Embryonic facial prominence (tissue), 1 donor: ENCODE measurements around the gene PGLYRP2.

Source experiments
- DNase-seq: peaks from one replicate; pipeline ENCODE4 v3.0.0-alpha.2; 2016; ENCODE audit errors: extremely low spot score

The PGLYRP2 gene

DNA sequence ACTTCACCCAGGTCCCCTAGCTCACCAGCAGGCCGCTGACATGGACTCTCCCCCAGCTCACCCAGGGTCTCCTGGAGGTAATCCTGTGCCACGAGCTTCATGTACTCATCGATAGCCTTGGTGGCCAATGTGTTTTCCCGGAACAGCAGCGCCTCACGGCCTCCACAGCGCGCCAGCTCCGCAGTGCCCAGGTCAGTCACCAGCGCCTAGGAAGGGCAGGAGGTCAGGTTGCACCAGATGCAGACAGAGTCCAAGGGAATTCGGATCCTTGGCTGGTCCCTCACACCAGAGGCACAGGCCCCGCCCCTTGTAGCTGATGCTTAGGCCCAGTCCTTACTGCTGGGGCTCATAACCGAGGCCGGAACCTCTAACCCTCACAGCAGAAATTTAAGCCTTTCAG, 22.9 kb downstream of the PGLYRP2 start:
- DNase-seq = no peak

DNA sequence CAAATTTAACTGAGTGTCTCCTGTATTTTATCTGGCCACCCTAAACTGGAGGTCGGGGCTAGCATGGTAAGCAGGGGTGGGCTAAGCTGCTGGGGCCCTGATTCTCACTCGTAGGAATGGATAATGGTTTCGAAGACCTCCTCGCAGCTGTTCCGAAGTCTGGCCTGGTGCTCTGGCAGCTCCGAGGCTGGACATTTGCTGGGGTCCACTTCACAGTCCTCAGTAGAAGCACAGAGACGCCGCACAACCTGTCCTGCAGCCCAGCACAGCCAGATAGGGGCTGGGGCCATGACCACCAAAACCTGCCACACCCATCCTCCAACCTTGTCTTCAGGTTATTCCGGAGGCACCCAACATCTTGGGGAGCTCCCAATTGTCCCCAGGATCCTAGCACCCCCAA, 23.3 kb downstream of the PGLYRP2 start:
- no peak for DNase-seq

- no peak for DNase-seq
Measured at GRCh38 chr19:15453906-15454860, 25.1 kb downstream of the PGLYRP2 start.

DNA sequence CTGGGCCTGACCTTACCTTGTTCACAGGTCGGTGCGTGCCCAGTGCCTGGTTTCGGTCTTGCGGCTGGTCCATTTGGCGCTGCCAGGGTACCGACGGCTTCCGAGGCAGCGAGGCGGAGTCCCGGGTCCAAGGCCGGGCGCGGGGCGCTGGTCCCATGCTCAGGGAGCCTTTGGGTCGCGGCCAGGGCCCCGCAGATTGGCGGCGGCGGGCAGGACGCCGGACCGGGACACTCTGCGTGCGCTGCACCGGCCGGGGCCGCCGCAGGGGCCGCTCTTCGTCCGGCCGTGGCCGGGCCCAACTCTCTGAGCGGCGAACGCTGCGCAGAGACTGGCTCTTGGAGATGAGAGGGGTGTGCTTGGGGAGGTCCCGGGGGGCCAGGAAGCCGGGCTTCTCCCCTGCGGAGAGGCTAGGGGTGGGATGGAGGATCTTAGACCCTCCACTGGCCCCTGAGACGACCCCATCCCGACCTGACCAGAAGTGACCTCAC, 26.2 kb downstream of the PGLYRP2 start:
- no peak for DNase-seq

DNA sequence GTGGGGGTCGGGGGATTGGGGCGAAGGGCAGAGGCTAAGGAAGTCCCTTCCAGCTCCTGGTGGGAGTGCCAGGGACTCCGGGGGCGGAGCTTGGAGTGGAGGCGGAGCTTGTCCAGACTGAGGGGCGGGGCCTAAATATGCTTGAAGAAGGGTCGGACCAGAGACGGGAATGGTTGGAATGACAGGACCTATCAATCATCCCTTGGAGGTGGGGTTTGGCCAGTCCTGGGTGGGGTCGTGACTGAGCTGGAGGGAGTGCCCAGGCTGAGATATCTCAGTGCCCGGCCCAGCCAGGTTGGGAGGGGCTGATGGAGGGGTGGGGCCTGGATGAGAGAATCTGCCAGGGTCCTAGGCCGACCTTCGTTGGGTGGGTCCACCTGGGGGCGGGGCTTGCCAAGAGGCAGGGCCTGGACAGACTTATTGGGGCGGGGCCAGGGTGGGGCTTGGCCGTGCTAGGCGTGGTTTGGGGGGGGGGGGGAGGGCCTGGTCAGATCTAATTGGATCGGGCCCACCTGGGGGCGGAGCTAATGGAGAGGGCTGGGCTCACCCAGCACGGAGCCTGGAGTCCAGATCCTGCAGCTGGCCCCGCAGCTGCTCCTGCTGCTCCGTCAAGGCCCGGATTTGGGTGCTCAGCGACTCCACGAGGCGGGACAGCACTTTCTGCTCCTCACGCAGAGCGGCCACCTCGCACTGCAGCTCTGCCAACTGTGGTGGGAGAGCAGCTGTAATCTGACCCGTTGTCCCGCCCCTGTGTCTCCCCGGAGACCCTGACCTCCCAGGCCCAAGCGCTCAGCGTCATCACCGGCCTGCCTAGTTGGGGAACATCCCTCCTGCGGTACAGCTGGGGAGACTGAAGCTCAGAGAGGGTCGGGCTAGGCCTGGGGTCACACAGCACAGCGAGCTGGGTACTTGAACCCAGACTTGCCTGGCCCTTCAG, 26.9 kb downstream of the PGLYRP2 start:
- DNase-seq = no peak

DNA sequence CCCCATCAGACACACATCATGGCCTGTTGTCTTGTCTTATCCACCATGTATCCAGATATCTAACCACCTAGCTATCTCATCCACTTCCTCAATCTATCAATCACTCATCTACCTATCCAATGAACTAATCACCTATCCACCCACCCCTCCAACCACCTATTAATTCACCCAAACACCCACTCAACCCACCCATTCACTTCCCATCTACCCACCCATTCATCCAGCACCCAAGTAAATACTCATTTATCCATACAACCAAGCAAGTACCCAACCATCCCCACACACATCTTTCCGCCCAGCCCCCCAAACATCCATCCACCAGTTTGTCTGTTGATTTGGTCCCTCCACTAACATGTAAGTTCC, 28.8 kb downstream of the PGLYRP2 start:
- no peak for DNase-seq

GRCh38 chr19:15449620-15450527, 29.4 kb downstream of the PGLYRP2 start, which contains the start of gene WIZ:
WIZ (minus strand) TSS chr19:15449956; CDS start chr19:15448307, 1,649 bp downstream.
- no peak for DNase-seq

DNA sequence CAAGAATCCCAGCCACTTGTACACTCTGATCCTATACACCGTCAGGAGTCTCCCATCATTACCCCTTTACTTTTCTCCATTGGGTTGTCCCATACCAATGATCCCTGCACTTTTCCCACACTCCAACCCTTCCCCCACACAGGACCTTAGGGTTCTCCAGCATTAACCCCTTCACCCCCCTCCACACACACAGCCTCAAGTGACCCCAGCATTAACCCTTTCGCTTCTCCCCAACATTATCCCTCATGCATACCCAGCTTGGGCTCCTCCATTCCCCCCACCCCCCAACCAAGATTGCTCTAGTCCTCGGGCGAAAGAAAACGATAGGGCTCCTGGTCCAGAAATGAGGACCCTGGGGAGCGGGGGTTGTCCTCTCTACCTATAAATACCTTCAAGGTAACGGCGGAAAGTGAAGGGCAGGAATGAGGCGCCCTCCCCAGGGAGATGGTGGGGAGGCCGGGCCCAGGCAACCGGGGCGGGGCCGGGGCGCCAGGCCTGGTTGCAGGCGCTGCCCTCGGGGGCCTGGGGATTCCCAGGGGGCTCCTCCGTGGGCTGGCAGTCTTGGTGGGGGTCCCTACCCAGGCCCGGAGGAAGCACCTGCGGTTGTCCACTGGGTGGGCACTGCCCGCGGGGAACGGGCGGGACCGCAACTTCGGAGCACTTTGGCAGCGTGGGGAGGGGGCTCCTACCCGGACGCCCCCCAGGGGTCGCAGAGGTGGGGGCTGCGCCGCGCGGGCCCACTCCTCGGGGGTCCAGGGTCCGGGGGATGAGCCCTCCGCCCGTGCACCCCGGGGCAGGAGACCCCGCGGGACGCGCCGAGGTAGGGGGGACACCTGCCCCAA, 30.3 kb downstream of the PGLYRP2 start:
- no peak for DNase-seq

DNA sequence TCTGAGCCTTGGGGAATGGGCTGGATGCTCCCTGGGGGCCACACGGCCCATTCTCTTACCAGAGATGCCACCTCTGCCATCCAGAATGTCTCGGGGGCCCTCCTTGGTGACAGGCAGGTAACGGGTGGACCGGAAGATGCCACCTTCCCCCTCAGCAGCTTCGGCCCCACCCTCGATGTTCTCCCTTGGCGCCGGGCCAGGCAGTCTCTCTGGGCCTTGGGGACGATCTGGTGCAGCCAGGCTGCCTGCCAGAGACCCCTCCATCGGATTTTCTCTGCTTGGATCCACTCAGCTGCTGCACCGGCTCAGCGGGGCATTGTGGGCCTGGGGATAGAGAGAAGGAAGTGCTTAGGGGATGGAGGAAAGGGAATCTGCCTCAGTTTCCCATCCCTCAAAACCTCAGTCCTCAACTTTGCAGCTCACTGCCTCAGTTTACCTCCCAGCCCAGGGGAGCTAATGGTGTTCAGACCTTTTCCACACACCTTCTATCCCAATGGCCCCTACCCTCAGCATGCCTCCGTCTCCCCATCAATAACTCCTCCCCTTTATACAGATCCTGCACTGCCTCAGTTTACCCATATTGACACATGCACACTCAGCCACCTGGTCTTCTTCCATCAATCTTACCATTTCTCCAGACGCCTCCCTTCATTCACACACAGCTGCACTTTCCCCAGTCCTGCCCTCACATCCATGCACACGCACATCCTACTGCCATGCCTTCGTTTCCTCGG, 31.1 kb downstream of the PGLYRP2 start:
- DNase-seq = no peak

GRCh38 chr19:15447057-15447456, 32.2 kb downstream of the PGLYRP2 start:
- DNase-seq = no peak

DNA sequence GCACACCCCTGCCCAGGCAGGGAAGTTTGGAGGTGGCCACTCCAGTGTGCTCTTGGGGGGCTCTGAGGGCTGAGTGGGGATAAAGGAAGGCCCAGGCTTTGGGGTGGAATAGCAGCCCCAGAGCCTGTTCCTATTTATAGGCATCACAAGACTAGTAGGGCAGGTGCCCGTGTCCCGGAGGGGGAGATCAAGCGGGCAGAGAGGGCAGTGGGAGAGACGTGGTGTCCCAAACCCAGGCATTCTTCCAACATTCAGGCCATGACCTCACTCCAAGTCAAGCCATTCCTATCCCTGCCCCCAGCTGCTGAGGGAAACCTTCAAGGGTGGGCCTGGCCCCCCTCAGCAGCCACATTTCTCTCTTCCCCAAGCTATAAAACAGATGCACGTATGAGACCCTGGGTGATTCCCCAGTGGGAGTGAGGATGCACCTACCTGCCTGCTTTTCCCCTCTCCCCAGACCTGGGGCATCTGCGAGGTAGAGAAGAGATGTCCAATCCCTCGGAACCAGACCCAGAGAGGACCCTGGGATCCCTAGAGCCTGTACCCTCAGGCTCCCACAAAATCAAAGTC, 33.4 kb downstream of the PGLYRP2 start:
- DNase-seq = no peak

GRCh38 chr19:15445227-15445605, 34.1 kb downstream of the PGLYRP2 start:
- DNase-seq = no peak

DNA sequence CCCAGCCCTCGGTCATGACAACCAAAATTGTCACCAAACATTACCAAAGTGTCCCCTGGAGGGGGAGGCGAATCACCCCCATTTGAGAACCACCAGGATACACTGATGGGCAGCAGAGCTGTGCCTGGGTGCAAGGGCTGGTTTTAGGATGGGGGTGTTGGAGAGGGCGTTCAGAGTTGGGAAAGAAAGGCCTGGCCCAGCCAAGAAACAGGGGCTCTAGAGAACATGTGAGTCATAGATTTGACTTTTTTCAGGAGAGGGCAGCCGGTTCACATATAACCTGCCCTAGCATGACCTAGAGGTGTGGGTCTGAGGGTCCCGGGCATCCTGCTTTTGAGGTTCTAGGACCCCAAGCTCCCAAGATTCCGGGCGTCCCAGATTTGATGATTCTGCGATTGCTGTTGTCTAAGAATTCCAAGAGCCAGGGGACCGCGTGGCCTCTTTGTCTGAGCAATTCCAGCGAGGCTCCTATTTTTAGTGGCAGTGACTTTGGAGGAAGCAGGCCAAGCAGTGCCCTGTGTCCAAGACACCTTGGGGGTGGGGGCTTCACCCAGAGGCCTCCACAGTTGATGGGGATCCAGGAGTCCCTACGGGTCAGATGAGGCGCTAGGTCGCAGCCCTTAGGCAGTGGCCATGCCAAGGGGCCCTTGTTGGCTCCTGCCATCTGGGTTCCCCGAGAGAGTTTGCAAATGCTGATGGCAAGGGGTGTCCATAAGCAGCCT, 34.6 kb downstream of the PGLYRP2 start:
- no peak for DNase-seq

DNA sequence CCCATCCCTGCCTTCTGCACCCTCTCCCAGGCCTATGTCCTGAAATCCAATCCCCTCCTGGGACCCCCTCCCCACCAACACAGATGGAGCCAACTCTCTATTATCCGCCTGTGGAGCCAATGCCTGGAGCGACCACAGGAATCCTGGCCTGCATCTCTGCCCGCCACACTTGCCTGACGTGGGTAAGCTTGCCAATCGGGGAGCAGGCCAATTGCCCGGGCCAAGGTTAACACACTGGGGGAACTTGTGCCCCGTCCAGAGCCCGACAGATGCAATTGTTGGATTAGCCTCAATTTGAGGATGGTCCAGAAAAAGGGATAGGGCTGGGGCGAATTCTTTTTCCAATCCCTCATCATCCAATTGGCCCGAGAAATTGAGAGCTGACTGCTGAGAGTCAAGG, 35.5 kb downstream of the PGLYRP2 start:
- no peak for DNase-seq

DNA sequence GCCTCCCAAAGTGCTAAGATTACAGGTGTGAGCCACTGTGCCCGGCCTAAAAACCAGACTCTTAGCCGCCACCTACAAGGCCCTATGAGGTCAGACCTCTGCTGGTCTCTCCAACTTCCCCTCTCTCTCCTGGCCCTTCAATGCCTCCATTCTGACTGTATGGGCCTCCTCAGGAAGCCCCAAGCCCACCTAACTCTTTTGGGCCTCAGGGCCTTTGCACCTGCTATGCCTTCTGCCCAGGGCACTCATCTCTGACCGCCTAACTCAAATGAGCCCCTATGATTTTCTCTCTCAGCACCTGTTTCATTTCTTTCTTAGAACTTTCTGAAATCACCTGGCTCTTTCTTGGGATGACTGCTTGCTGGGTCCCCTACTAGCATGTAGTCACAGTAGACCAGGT, 36.0 kb downstream of the PGLYRP2 start:
- no peak for DNase-seq

DNA sequence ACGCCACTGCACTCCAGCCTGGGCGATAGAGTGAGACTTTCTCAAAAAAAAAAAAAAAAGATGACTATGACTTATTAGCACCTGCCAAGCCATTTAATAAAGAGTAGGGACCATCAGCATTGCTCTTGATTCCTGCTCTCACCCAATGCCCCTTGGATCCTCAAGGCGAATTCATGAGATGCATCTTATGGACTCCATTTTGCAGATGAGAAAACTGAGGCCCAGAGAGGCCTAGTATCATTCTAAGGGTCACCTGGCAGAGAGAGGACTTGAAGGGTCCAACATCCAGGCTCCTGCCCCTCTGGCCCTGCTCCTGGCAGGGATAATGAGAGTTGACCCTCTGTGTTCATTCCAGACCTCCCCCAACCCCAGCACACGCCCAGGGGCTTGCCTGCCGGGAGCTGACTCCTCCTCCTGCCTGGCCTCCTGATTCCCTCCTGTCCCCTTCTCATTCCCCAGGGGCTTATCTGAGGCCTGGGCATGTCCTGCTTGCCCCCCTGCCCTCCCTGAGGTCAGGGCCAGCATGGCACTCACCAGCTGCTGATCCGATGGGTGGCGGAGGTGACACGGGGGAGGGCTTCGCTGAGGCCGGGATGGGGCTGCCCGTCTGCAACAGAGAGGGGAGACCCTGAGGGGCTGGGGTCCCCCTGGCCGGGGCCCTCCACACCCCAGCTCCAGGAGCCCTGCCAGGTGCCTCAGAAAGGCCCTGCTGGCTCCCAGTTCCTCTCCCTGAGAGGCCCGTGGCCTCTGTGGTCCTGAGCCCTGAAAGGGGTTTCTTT, 37.0 kb downstream of the PGLYRP2 start:
- no peak for DNase-seq

GRCh38 chr19:15441317-15441716, 38.0 kb downstream of the PGLYRP2 start:
- no peak for DNase-seq
